Stimulated activated CD4-positive, alpha-beta T cell treated with anti-CD3 and anti-CD28 coated beads, Interleukin-15, amount 100 ng/mL, for 1 hour (primary cell): ENCODE measurements around the gene CDC25A.
"Not testable (repeated sequence)": the region's sequence is repeated elsewhere in the genome, so short reads cannot be mapped to it uniquely, and the experiment has no call there.

Experiments
- DNase-seq, 2 donors: peaks; one replicate each; pipeline ENCODE4 v3.0.0-alpha.2; 2020; ENCODE audit warnings: low read depth in 1 of 2, low spot score in 1 of 2

Gene CDC25A

DNA sequence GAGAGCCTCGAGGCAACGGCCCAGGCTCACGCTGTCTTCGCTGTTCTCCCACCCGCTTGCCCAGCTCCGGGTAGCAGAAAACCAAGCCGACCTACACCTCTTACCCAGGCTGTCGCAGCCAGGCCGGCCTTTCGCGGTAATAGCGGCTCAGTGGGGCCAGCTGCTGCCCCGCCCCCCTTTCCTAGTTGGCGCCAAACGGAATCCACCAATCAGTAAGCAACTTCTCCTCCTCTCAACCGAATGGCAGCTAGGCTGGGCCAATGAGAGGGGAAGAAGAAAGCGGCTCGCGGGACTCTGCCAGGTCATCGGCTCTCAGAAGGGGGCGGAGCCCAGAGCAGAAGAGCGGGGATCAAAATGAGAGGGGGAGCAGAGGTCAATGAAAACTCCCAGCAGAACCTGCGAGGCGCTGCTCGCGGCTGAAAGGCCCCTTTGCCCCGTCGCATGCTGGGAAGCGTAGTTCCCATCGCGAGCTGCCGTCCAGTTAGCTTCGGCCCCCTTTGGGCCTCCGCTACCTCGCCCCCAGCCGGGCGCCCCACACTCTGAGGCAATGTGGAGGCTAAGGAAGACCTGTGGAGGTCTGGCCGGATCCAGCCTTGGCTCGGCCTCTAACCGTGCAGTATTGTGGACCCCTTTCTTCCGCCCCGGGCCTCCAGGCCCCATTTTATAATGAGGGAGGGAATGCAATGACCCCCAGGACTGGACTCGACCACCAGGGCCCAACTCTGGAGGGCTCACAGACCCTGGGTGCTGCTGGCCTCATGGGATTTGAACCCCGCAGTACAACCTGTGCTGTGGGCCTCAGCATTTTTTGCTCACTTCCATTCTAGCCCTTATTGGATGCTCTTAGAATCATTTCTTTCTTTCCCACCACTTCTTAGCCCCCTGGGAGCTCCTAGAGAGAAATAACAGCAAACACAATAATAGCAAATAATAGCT is at the start of gene CDC25A:
Gene CDC25A (minus strand): TSS at position 152 of the 936 bp plus-strand sequence. CDS start 470 bp downstream, outside the sequence.
- DNase-seq: peak; percentile 77 to 84

GRCh38 chr3:48236531-48236930 is 48.3 kb upstream of the CDC25A start:
- no peak for DNase-seq

- DNase-seq: no peak
Measured at GRCh38 chr3:48233542-48233941, 45.3 kb upstream of the CDC25A start.

GRCh38 chr3:48232734-48233133 is 44.5 kb upstream of the CDC25A start:
- peak in 1 of 2 donors; percentile 34 for DNase-seq

DNA sequence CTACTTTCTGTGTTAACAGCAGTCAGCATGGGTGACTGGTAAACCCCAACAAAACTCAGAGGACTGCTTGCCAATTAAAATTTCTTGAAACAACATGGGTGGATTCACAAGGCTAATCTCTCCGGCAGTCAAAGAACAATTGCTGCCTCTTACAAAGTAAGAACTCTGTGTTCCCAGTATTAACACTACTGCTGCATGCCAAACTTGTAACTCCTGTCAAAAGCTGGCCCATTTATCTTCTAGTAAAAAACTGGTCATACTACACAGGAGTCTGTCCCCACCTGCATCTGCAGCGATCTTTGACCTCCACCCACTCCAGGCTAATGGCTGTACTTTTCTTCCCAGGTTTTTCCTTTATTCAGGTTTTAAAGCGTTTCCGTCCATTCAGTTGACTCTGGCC is 44.0 kb upstream of the CDC25A start:
- no peak for DNase-seq

DNA sequence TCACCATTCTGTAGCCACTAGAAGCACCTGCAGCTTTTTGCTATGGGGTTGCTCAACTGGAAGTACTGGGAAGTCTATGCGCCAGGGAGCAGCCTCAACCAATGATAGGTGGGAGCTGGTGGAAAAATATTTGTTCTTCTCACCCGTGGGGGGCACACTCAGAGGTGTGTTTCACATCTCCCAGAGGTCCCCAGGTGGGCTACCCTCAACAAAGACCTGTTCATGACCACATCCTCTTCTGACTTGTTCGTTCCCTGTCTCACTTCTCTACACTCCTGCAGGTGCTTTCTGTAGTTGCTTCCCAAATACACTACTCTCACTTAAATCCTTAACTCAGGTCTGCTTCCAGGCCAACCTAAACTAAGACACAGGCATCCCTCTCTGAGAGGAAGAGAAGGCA is 38.7 kb upstream of the CDC25A start:
- DNase-seq: no peak

DNA sequence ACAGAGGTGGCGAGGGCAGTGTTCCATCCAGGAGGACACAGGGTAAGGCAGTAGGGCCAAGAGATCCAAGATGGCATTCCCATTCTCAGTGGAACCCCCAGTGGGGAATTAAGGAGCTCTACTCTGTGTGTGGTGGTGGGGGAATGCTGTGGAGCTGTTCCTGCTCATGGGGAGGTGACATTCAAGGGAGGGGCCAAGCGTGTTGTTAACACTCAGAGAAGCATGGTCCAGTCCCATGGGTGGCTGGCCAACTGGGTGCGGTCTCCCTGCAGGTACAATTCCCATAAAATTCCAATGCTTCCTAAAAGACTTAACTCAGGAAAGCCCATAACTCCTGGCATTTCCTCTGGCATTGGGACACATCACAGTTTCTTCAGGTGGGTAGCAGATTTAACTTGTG is 37.4 kb upstream of the CDC25A start:
- no peak for DNase-seq

GRCh38 chr3:48222616-48223513 is 34.6 kb upstream of the CDC25A start, which contains the start of gene CAMP:
Gene CAMP, plus strand, starts transcription at chr3:48223495. Its CDS starts 17 bp downstream, at chr3:48223512.
- no peak for DNase-seq

- no peak for DNase-seq
Measured at GRCh38 chr3:48220746-48221145, 32.5 kb upstream of the CDC25A start.

DNA sequence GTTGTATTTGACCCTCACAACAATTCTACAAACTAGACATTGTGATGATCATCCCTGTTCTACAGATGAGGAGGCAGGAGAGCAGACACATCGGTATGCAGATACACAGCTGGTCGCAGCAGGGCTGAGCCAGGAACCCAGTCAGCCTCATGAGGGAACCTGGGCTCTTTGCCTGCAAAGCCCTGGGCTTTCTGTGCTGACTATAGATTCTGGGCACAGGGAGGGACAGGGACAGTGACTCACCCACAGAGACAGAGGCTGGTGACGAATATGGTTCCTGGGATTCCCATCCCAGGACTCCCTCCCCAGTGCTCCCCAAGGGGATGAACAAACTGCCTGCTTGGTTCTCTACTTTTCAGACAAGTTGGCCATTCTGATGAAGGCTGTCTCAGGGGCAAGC is 31.3 kb upstream of the CDC25A start:
- no peak for DNase-seq

DNA sequence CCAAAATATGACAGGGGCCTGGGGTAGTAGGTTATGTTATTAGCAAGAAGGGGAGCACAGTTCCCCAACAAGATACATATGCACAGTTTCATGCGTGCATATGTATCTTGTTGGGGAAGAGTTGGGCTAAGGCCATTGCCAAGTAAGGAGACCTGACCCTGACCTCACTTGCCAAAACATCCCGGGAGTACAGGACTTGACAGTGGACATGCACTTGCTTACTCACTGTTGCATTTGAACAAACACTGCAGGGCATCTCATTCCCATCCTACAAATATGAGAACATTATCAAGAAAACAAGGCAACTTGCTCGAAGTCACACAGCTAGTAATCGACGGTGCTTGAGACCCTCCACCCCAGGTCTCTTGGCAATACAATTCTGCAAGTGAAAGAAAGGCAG is 30.3 kb upstream of the CDC25A start:
- no peak for DNase-seq

DNA sequence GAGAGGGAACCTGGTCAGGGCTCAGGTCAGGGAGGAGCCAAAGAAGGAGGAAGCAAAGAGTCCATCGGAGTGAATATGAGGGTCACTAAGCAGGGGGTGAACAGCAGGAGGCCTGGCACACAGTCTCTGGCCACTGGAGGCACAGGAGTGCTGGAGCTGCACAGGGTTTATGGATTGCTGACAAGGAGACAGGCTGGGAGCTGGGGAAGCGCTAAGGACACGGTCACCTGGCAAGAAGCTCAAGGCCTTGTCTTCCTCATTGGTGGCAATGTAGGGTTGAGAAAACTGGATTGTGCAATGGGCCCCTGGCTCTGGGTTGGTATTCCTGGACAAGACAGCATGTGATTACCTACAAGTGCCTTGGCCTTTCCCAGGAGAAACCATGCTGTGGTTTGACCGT is 29.2 kb upstream of the CDC25A start:
- DNase-seq: no peak

GRCh38 chr3:48215876-48216275 is 27.7 kb upstream of the CDC25A start:
- no peak for DNase-seq

- DNase-seq: no peak
Measured at GRCh38 chr3:48215466-48215865, 27.2 kb upstream of the CDC25A start.

DNA sequence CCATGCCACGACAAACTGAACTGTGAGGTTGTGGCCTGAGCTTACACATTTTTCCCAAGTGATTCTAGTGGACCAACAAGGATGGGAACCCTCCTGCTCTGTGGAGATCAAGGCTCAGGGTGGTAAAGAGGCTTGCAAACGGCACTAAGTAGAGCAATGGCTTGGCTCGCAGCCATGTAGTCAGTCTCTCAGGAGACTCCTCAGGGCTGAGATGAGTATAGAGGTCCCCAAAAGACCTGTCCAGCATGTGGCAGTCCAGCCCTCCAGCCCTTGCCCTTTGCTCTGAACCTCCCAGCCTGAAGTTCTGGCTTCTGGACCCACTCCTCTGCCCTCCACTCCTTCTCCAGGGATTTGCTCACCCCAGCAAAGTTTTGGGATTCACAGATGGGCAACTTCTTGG is 26.8 kb upstream of the CDC25A start:
- no peak for DNase-seq

DNA sequence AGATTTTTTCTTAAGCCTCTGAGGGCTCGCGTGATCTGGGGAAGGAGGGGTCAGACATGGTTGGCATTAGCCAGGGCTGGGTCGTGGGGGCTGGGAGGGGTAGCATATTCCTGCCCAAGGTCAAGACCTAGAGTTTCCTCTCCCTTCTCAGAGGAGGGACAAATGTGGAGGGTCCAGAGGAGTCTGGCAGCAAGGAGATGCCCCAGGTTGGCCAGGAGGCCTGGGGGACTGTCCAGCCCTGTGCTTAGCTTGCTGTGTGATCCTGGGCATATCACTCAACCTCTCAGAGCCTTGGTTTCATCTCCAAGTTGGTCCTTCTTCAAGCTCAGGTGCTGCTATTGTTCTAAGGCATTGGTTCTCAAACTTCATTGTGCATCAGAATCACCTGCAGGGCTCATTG is 26.0 kb upstream of the CDC25A start:
- no peak for DNase-seq

GRCh38 chr3:48211776-48212175 is 23.6 kb upstream of the CDC25A start:
- DNase-seq: not testable (repeated sequence)

GRCh38 chr3:48210534-48210933 is 22.3 kb upstream of the CDC25A start:
- not testable (repeated sequence) for DNase-seq

DNA sequence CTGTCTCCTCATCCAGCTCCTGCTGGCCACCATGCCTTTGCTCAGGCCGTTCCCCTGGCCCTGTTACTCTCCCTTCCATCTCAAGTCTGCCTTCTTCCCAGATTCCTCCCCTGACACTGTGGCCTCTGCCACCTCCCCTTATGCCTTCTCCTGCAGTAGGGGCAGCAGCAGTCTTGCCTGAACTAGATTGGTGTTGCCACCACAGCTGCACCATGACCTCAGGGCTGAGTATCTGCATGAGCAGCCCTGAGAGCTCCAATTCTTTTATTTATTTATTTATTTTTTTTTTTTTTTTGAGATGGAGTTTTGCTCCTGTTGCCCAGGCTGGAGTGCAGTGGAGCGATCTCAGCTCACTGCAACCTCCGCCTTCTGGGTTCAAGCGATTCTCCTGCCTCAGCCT is 21.2 kb upstream of the CDC25A start:
- no peak for DNase-seq

- no peak for DNase-seq
Measured at GRCh38 chr3:48208076-48208475, 19.9 kb upstream of the CDC25A start.

DNA sequence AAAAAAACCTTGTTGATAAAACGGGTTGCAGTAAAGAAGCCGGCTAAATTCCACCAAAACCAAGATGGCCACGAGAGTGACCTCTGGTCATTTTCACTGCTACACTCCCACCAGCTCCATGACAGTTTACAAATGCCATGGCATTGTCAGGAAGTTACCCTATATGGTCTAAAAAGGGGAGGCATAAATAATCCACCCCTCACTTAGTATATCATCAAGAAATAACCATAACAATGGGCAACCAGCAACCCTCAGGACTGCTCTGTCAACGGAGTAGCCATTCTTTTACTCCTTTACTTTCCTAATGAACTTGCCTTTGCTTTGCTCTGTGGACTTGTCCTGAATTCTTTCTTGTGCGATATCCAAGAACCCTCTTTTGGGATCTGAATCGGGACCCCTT is 14.4 kb upstream of the CDC25A start:
- DNase-seq: no peak

GRCh38 chr3:48199117-48199516 is 10.9 kb upstream of the CDC25A start:
- DNase-seq: no peak
